Measurements from ENCODE around the gene NSG2.

DNA sequence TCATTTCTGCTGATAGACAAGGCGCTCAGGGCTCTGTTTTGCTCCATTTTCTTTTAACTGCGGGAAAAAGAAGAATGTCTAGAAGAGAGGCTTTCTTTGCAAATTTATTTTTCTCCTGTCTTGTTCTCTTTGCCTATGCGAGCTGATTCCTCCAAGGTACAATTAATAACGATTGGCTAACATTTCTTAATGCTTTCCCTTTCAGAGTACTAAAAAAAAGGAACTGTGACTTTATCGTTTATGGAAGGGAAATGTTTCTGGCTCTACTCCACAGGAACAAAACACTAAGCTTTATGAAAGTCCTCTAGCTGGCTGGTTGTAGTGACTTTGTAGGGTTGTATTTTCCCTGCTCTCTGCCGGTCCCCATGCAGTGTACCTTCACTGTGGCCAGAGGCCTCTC, 11.7 kb downstream of the NSG2 start:
- no peak for TF ChIP-seq ZBTB8A (tag by site-specific recombination; IDR thresholded peaks at IDR 0.05)
- TF ChIP-seq ZNF350 (tag by site-specific recombination; IDR thresholded peaks at IDR 0.05): no peak
- TF ChIP-seq, protein P1, sequence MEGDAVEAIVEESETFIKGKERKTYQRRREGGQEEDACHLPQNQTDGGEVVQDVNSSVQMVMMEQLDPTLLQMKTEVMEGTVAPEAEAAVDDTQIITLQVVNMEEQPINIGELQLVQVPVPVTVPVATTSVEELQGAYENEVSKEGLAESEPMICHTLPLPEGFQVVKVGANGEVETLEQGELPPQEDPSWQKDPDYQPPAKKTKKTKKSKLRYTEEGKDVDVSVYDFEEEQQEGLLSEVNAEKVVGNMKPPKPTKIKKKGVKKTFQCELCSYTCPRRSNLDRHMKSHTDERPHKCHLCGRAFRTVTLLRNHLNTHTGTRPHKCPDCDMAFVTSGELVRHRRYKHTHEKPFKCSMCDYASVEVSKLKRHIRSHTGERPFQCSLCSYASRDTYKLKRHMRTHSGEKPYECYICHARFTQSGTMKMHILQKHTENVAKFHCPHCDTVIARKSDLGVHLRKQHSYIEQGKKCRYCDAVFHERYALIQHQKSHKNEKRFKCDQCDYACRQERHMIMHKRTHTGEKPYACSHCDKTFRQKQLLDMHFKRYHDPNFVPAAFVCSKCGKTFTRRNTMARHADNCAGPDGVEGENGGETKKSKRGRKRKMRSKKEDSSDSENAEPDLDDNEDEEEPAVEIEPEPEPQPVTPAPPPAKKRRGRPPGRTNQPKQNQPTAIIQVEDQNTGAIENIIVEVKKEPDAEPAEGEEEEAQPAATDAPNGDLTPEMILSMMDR (tag by site-specific recombination; IDR thresholded peaks at IDR 0.05): no peak

All from HEK293 (cell line).